Measurements from ENCODE around the gene MYOM1.

DNA sequence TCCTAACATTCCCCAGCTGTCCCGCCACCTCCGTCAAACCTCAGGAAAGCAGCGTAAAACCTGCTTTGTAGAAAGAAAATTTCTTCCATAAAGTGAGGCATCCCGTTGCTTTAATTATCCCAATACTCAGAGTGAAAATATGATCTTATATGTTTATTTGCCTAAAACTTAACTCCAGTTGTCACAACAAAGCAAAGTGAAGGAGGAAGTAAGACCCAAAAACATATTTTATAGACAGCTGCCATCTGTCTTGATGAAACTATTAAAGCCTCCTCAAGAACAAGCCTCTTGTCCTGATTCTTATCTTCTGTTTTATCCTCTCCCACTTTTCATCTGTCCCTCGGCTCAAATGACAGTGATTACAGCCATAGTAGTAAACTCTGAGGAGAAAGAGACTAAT, 177.9 kb downstream of the MYOM1 start:
- TF ChIP-seq, protein P1, sequence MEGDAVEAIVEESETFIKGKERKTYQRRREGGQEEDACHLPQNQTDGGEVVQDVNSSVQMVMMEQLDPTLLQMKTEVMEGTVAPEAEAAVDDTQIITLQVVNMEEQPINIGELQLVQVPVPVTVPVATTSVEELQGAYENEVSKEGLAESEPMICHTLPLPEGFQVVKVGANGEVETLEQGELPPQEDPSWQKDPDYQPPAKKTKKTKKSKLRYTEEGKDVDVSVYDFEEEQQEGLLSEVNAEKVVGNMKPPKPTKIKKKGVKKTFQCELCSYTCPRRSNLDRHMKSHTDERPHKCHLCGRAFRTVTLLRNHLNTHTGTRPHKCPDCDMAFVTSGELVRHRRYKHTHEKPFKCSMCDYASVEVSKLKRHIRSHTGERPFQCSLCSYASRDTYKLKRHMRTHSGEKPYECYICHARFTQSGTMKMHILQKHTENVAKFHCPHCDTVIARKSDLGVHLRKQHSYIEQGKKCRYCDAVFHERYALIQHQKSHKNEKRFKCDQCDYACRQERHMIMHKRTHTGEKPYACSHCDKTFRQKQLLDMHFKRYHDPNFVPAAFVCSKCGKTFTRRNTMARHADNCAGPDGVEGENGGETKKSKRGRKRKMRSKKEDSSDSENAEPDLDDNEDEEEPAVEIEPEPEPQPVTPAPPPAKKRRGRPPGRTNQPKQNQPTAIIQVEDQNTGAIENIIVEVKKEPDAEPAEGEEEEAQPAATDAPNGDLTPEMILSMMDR (IDR thresholded peaks at IDR 0.05), result no peak
- no peak for TF ChIP-seq POLR2A (IDR thresholded peaks at IDR 0.05)

Data from uterus (tissue), 2 donors.